IPS-15b (cell line): Measurements from ENCODE around the gene TBC1D8.

Source experiments
- H3K27me3 ChIP-seq: one replicate; pipeline ENCODE4 v1.6.1; 2013; ENCODE audit warnings: low read length; ENCODE audit not compliant: control insufficient read depth, insufficient read depth
- H3K36me3 ChIP-seq: one replicate; pipeline ENCODE4 v1.6.1; 2013; ENCODE audit warnings: low read length; ENCODE audit not compliant: control insufficient read depth, insufficient read depth
- H3K4me1 ChIP-seq: one replicate; pipeline ENCODE4 v1.6.1; 2013; ENCODE audit warnings: mild to moderate bottlenecking, low read length; ENCODE audit not compliant: control insufficient read depth, insufficient read depth
- H3K4me3 ChIP-seq: one replicate; pipeline ENCODE4 v1.5.1; 2013; ENCODE audit warnings: low read depth, low read length
- H3K9ac ChIP-seq: one replicate; pipeline ENCODE4 v1.6.1; 2013; ENCODE audit warnings: low read depth, mild to moderate bottlenecking, low read length
- H3K9me3 ChIP-seq: one replicate; pipeline ENCODE4 v1.6.1; 2013; ENCODE audit warnings: mild to moderate bottlenecking, low read length; ENCODE audit not compliant: control insufficient read depth, insufficient read depth

TBC1D8 gene

DNA sequence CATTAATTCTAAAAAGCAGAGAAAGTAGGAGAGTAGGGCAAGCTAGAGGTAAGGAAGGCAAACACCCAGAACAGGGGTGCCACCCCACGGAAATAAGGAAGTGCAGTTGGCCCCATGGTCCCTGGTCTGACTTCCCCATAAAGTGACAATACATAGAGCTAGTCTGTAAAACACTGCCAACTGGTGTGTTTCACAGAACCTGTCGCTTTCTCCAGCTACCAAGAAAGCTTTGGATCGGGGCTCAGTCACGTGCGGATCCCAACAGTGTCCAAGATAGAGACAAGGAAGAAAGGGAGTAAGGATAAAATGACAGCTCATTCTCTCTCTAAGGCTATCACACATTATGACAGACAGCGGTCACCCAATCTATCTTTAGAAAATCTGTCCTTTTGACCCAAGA lies 36.4 kb downstream of the TBC1D8 start:
- Histone ChIP-seq H3K9ac (no peak overlapping the region), H3K4me1 (peaks cover 21% of the 10 kb centered on the region), H3K27me3 (no peaks in the 10 kb centered on the region), H3K9me3 (no peaks in the 10 kb centered on the region), H3K36me3 (no peaks in the 10 kb centered on the region), H3K4me3 (no peak overlapping the region)

DNA sequence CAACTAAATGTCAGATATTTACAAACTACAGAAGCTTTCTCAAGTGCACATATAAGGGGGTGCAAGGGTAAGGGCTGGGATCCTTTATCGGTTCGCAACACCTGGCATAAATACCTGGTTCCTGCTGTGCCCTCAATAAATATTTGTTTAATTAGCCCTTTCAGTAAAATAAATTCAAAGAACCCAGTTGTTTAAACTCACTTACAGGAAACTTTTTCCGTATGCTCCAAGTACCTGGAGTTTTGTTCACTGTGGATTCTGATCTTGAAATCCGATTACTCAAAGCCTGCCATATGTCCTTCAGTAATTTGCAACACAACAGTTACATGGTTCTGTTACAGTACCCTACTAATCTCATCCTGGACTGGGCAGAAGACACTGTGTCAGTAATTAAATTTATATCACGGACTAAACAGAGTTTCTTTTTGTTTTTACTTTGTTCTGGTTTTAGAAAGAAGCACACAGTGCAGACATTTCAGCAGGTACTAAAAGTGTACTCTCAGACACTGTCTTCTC lies 36.9 kb downstream of the TBC1D8 start:
- no peaks in the 10 kb centered on the region for H3K27me3 ChIP-seq
- H3K9me3 ChIP-seq, result no peaks in the 10 kb centered on the region
- no peaks in the 10 kb centered on the region for H3K36me3 ChIP-seq
- no peak overlapping the region for H3K9ac ChIP-seq
- H3K4me3 ChIP-seq, result no peak overlapping the region
- peaks cover 21% of the 10 kb centered on the region for H3K4me1 ChIP-seq

DNA sequence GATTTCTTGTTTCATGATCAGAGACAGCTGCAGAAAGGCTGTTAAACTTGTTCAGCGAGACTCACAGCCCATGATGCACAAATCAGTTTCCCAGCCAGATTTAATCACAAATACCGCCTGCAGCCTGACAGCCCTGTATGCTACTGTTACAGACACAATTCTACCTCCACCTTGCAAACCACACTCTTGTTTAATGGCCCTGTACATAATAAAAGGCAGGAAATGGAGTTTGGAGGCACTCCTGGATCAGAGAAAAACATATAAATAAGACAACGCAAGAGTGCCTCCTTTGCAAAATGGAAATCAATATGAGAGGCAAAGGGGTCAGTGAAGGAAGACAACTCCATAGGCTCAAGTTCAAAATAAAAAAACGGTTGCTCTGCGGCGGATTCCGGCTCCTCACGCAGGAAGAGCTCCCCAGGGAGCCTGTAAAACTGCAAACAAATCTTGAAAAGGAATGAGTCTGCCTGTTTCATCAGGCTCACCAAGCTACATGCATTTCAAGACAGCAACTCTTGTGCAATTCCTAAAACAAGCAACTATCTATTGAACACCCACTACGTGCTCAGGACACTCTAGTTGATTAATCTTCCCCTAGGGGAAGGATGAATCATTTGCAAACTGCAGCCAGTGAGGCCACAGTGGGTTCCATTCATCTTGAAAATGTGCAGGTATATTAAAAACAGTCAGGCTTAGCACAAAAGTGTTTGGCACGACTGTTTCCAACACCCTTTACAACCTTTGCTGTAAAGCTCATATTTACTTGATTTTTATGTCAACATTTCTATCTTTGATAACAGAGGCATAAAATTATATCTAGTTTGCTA lies 37.5 kb downstream of the TBC1D8 start:
- no peak overlapping the region for H3K4me3 ChIP-seq

DNA sequence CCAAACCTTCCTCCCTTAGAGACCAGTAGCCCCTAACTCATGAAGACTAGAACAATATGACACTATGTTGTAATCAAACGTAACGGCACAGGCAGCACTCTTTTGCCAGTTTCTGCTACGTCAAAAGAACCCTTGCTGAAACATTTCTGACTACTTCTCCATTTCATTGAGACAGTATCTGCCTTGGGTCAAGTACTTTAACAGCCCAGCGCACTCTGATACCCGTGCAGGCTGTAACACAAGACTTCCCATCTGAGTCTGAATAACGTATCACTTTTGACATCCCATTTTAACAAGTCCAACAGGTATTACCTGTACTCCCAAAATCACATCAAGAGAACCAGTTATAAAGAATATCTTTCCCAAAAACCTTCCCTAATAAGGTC lies 38.4 kb downstream of the TBC1D8 start:
- H3K9me3 ChIP-seq, result no peaks in the 10 kb centered on the region
- H3K9ac ChIP-seq, result no peak overlapping the region
- H3K27me3 ChIP-seq, result no peaks in the 10 kb centered on the region
- no peaks in the 10 kb centered on the region for H3K36me3 ChIP-seq
- peaks cover 24% of the 10 kb centered on the region for H3K4me1 ChIP-seq
- no peak overlapping the region for H3K4me3 ChIP-seq

More for the DNA sequence above, 37.5 kb downstream of the TBC1D8 start:
- no peak overlapping the region for H3K9ac ChIP-seq
- peaks cover 24% of the 10 kb centered on the region for H3K4me1 ChIP-seq
- no peaks in the 10 kb centered on the region for H3K36me3 ChIP-seq
- no peaks in the 10 kb centered on the region for H3K9me3 ChIP-seq
- H3K27me3 ChIP-seq, result no peaks in the 10 kb centered on the region

DNA sequence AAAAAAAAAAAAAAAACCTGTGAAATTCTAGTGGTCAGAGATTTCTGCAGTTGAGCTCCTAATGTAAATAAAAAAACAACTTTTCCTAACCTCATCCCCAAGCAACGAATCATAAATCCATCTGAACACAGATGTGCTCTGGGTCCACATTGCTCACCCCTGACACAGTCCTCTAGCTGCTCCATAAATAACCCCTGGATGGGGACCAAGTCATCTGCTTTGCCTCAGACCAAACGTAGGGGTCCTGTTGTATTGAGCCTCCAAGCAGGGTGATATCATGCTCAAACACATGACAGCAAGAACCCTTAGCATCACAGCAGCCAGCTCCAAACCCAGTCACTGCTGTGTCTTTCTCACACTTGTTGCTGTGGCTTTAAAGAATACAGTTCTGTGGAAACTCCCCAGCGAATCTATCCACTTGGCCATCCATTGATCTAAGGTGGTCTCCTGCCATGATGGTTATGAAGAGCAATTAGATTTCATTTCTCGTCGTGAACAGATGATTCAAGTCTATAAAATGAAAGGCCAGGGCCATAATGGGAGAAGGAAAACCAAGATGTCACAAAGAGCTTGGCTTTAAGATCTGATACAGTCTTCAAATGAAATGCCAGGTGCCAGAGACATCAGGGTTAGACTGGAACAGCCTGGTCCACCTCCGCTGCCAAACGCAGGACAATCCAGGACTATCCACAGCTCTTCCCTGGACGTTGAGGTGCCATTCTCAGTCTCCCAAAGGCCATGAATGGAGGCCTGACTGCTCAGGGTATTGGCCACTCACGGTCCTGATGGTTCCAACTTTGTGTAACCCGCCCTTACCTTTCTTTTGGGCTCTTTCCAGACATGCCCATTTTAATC lies 39.0 kb downstream of the TBC1D8 start:
- Histone ChIP-seq H3K4me1 (peaks cover 24% of the 10 kb centered on the region), H3K9ac (peak overlapping the region; percentile 14), H3K36me3 (no peaks in the 10 kb centered on the region), H3K9me3 (no peaks in the 10 kb centered on the region), H3K27me3 (no peaks in the 10 kb centered on the region), H3K4me3 (no peak overlapping the region)

DNA sequence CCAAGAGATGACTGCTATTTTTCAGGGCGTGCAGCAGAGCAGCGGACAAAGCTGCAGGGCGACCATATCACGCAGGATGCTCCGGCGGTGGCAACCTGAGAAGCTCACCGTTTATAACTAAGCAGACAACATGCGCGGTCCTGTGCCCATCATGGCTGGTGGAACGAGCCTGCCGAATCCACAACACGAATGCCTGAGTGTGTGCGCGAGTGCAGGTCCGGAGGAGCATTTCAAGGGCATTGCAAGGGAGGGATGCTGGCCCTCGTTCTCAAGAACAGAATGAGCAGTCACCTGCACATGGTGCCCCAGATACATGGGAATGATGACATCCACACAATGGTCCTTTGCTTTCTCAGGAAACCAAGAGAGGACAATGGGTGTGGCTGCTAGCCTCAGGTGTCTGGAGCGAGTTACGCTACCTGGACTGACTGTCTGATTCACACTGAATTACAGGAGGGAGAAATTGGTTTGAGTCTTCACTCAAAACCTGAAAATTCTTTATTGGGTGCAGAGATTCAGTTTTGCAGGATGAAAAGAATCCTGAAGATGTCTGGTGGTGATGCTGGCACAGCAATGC lies 39.8 kb downstream of the TBC1D8 start:
- Histone ChIP-seq H3K4me3 (no peak overlapping the region), H3K36me3 (no peaks in the 10 kb centered on the region), H3K4me1 (peaks cover 24% of the 10 kb centered on the region), H3K27me3 (no peaks in the 10 kb centered on the region), H3K9me3 (no peaks in the 10 kb centered on the region), H3K9ac (no peak overlapping the region)

DNA sequence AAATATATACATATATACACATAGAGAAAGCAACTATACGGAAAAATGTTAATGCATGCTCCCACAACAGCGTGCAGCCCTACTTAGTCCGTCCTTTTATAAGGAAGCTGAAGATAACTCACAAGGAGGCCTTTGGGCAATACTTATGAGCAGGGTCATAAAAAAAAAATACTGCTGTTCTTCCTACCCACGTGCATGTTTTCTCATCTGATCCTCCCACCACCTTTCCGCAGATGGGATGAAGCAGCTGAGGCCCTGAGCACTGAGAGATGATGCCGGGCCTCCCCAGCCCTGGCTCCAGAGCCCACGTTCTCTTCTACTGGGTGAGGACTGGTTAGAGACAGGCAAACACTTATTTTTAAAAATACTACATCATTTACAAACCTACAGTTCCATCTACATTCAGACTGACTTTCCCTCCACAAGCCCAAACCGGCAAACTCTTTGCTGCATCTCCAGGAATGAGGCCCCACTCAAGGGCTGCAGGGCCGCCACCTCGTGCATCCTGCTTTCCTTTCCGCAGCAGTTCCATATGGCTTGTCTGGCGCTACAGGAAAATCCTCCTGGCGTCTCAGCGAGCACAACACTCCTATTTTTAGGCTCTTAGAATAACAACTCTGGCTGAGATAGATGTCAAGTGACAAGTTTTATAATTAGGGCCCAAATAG lies 41.6 kb downstream of the TBC1D8 start:
- Histone ChIP-seq H3K36me3 (no peaks in the 10 kb centered on the region), H3K9me3 (no peaks in the 10 kb centered on the region), H3K4me1 (peaks cover 23% of the 10 kb centered on the region), H3K27me3 (no peaks in the 10 kb centered on the region), H3K9ac (no peak overlapping the region), H3K4me3 (no peak overlapping the region)

DNA sequence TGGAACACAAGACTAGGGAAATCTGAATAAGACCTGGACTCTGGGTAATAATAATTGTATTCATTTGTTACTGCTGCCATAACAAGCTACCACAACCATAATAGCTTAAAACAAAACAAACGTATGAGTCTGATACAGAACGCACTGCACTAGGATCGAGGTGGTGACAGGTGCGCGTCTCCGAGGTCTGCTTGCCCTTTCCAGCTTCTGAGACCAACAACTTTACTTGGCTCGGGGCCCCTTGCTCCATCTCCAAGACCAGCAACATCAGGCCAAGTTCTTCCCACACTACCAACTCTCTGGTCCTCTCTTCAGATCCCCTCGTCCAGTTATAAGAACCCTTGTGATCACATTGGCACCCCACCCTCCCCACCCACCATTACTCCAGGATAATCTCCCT lies 42.8 kb downstream of the TBC1D8 start:
- Histone ChIP-seq H3K27me3 (no peaks in the 10 kb centered on the region), H3K4me3 (no peak overlapping the region), H3K9ac (no peak overlapping the region), H3K4me1 (peaks cover 13% of the 10 kb centered on the region), H3K36me3 (no peaks in the 10 kb centered on the region), H3K9me3 (no peaks in the 10 kb centered on the region)

DNA sequence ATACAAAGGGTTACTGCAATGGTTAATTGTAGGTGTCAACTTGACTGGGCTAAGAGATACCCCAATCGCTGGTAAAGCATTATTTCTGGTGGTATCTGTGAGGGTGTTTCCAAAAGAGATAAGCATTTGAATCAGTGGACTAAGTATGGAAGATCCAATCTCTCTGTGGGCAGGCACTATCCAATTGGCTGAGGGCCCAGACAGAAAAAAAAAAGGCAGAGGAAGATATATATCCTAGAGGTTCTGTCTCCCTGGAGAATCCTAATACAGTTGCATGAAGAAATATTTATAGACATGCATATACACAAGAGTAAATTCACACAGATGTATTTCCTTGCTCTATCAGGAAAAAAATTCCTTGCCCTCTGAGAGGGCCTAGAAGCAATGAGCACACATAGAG lies 43.9 kb downstream of the TBC1D8 start:
- H3K9me3 ChIP-seq, result no peaks in the 10 kb centered on the region
- no peak overlapping the region for H3K9ac ChIP-seq
- H3K4me1 ChIP-seq, result peaks cover 3% of the 10 kb centered on the region
- no peak overlapping the region for H3K4me3 ChIP-seq
- H3K36me3 ChIP-seq, result no peaks in the 10 kb centered on the region
- no peaks in the 10 kb centered on the region for H3K27me3 ChIP-seq

DNA sequence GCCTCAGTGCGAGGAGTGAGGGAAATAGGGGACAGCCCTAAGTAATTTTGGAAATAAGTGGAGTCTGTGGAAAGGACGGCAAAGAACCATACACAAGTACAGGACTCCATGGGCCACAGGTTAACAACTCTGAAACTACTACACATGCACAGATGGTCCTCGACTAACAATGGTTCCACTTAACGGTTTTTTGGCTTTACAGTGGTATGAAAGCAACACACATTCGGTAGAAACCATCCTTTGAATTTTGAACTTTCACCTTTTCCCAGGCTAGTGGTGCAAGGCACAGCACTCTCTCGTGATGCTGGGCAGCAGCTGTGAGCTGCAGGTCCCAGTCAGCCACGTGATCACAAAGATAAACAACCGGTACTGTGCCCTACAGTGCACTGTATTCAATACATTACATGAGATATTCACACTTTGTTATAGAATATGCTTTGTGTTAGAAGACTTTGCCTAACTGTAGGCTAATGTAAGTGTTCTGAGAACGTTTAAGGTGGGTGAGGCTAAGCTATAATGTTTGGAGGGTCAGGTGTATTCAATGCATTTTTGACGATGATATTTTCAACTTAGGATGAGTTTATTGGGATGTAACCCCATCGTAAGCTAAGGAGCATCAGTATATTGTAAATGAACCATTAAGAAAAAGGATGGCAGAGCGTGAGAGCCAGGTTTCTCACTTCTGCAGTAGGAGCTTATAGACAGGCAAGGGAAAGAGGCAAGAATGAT lies 44.6 kb downstream of the TBC1D8 start:
- Histone ChIP-seq H3K4me3 (no peak overlapping the region), H3K4me1 (peaks cover 3% of the 10 kb centered on the region), H3K27me3 (no peaks in the 10 kb centered on the region), H3K9ac (no peak overlapping the region), H3K36me3 (no peaks in the 10 kb centered on the region), H3K9me3 (no peaks in the 10 kb centered on the region)

DNA sequence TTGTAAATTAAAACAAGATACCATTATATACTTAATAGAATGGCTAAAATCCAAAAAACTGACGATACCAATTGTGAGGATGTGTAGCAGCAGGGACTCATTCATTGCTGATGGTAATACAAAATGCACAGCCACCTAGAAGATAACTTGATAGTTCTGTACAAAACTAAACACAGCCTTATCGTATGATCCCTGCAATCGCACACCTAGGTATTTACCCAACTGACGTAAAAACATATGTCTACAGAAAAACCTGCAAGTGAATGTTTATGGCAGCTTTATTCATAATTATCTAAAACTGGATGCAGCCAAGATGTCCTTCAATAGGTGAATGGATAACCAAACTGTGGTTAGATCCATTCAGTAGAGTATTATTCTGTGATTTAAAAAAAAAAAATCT lies 45.5 kb downstream of the TBC1D8 start:
- Histone ChIP-seq H3K36me3 (no peaks in the 10 kb centered on the region), H3K4me3 (no peak overlapping the region), H3K9me3 (no peaks in the 10 kb centered on the region), H3K27me3 (no peaks in the 10 kb centered on the region), H3K4me1 (peaks cover 3% of the 10 kb centered on the region), H3K9ac (no peak overlapping the region)
